Omental fat pad (tissue), 4 donors: ENCODE data around the gene ZNF595. TPM values are rescaled to one million over a fixed set of nuclear protein-coding genes. Genes with fewer than 3 reads are reported as not detected.
A peak's percentile ranks its signal among the peaks of the same experiment; 100 is the strongest.
"Not testable (repeated sequence)": the region's sequence is repeated elsewhere in the genome, so short reads cannot be mapped to it uniquely, and the experiment has no call there.

Experiments used
- ATAC-seq: fragments of 150-250 bp; one replicate; pipeline ENCODE4 v1.9.1; 2016; ENCODE audit warnings: mild to moderate bottlenecking, moderate library complexity; ENCODE audit not compliant: low FRiP score
- DNase-seq: peaks from one replicate; pipeline ENCODE4 v3.0.0-alpha.2; 2019; ENCODE audit warnings: low spot score
- total RNA-seq, 4 donors: library from RNA; depleted of rRNA; stranded (reverse); fragments of >200 nt; gene quantifications; one replicate each; pipeline ENCODE4 v1.1.0, GENCODE V29; 2016

The ZNF595 gene
- total RNA-seq = 10 to 100 TPM; 17.6 to 34.1 (median 25.1) TPM

DNA sequence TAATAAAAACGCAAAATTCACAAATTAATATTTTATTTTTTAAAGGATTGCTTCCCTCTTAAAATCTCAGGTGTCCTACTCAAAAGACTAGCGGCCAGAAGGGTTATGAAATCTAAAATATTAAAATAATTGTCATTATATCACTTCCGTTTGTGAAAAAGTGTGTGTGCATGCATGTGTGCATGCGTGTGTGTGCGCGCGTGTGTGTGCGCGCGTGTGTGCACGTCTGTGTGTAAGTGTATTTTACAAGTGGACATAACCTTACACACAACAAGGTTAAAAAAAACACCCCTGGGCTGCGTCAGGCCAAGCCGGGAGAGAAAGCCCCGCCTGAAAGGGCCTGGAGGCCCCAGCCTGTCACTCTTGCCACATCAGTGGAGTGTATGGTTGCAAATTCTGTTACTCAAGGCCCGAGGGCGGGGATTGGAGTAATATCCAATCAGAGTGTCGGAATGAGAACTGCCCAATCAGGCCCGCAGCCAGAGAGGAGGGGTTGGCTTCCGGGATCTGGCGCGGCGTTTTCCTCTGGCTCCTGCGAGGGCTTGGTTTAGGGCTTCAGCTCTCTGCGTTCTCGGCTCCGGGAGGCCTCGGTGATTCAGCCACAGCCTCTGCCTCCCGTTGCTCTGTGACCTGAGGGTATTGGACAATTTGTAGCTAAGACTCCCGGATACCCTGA is at the start of gene ZNF595:
Gene ZNF595 (plus strand): TSS at position 518 of the 676 bp plus-strand sequence. CDS start 168 bp downstream, outside the sequence.
- DNase-seq = not testable (repeated sequence)
- ATAC-seq = peak; percentile 89

DNA sequence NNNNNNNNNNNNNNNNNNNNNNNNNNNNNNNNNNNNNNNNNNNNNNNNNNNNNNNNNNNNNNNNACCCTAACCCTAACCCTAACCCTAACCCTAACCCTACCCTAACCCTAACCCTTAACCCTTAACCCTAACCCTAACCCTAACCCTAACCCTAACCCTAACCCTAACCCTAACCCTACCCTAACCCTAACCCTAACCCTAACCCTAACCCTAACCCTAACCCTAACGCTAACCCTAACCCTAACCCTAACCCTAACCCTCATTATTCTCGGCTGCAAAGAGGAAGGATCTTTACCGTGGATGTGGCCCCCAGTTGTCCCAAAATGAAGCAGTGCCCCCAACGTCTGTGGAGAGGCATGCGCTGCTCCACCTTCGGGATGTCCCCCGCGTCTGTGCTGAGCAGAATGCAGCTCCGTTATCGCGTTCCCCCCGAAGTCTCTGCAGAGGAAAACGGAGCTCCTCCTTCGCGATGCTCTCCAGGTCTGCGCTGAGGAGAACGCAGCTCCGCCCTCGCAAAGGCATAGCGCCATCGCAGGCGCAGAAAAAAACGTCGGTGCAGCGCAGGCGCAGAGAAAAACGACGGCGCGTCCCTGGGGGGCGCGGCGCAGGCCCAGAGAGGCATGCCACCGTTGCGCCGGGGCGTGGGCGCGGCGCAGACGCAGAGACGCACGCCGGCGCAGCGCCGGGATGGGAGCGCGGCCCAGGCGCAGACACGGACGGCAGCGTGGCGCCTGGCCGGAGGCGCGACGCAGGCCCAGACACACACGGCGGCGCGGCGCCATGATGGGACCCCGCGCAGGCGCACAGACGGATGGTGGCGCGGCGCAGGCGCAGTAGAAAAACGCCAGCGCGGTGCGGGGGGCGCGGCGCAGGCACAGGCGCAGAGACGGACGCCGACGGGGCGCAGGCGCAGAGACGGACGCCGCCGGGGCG is 42.9 kb upstream of the ZNF595 start:
- not testable (repeated sequence) for ATAC-seq, DNase-seq

DNA sequence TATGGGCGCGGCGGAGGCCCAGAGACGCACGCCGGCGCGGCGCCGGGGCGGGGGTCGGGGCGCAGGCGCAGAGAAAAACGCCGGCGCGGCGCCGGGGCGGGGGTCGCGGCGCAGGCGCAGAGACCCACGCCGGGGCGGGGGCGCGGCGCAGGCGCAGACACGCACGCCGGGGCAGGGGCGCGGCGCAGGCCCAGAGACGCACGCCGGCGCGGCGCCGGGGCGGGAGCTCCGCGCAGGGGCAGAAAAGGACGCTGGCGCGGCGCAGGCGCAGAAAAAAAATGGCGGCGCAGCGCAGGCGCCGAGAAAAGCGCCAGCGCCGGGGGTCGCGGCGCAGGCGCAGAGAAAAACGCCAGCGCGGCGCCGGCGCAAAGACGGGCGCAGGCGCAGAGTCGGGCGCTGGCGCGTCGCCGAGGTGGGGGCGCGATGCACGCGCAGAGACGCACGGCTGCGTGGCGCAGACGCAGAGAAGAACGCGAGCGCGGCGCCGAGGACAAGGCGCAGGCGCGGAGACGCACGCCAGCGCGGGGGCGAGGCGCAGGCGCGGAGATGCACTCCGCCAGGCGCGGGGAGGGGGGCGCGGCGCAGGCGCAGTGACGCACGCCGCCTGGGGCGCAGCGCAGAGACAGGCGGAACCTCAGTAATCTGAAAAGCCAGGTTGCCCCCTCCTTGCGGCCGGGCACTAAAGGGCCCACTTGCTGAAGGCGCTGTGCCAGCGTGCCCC is 41.9 kb upstream of the ZNF595 start:
- DNase-seq = not testable (repeated sequence)

DNA sequence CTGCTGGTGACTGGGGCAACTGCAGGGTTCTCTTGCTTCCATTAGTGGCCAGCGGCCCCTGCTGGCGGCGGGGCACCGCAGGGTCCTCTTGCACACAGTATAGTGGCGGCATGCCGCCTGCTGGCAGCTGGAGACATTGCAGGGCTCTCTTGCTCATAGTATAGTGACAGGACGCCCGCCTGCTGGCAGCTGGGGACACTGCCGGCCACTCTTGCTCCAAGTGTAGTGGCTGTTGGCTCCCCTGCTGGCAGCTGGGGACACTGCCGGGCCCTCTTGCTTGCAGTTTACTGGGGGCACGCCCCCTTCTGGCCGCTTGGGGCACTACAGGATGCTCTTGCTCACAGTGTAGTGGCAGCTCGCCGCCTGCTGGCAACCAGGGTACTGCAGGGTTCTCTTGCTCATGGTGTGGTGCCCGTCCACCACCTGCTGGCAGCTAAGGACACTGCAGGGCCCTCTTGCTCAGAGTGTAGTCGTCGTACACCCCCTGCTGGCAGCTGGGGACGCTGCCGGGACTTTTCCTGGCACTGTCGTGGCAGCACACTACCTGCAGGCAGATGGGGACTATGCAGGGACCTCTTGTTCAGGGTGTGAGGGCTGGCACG is 41.2 kb upstream of the ZNF595 start:
- not testable (repeated sequence) for DNase-seq
- peak; percentile 10 for ATAC-seq

More for the DNA sequence above, 41.9 kb upstream of the ZNF595 start:
- not testable (repeated sequence) for ATAC-seq

DNA sequence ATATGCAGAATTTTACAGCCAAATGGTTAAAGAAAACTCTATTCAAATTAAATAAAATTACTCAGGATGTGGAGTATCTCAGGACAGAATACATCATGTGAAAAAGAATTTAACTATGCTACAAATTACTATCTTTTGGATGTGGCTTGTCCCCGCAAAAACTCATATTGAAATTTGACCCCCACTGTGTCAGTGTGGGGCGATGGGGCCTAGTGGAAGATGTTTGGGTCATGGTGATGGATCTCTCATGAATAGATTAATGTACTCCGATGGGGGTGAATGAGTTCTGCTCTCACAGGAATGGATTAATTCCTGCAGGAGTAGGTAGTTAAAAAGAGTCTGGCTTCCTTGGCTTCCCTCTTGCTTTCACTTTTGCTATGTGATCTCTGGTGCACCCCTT is 35.0 kb upstream of the ZNF595 start:
- DNase-seq, ATAC-seq: not testable (repeated sequence)

DNA sequence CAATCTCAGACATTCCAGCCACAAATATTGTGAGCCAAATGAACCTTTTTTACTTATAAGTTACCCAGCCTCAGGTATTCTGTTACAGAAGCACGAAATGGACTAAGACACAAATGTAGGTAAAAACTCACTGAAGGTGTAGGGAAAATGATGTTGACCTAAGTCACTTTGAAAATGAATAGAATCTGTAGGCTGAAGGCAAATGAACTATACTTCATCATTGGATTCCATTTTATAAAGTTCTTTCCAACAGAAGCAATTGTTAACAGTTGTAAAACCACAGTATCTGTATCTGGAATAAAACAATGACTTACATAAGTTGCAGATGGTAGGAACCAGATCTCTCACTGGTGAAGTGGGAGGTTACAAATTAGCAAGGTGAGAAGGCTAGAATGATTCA is 34.5 kb upstream of the ZNF595 start:
- ATAC-seq, DNase-seq: not testable (repeated sequence)

DNA sequence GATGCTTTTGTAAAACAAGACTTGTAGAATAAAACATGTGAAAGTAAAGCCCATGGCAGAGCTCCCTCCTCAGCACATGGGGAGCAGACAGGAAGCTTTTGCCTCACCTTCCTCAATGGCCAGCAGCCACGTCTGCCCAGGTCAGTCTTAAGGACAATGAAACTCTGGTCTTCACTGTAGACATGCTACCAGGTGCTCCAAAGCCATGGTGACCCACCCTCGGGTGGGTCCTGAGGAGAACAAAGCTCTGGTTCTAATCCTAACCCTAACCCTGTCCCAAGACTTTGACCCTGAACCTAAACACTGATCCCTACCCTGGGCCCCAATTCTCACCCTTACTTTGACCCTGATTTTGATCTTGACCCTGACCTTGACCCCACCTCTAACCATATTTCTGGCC is 30.2 kb upstream of the ZNF595 start:
- ATAC-seq, DNase-seq: not testable (repeated sequence)

DNA sequence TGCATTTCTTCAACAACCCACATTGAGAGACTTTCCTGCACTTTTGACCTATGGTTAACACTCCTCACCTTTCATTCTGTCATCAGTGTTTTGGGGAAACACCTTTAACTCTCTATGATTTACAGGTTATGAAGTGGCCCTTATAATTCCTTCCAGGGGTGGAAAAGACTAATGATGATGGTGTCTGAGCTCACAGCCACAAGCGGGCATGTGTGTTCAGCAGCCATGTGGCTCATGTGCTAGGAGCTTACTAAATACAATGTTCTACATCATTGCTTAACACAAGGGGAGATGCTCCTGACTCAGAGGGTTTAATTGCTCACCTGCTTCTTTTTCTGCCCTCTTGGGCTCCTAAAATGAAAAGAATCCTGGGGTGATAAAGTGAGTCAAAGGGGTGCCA is 28.8 kb upstream of the ZNF595 start:
- DNase-seq, ATAC-seq: not testable (repeated sequence)

DNA sequence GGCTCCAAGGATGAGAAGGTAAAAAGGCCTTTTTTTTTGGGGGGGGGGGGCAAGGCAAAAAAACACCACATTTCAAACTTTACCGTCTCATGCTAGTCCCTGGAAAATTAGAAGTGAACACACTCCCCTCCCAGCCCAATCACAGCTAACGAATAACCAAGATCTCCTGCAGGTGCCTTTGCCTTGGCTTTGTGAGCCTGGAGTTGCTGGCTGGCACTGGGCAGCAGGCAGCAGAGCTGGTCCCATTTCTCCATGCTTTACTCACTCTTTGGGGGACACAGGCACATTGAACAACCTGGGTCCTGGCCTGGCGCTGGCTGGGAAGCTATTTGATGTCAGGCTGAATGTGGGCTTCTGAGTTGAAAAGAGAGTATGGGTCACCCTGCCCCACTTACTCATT is 25.6 kb upstream of the ZNF595 start:
- not testable (repeated sequence) for DNase-seq, ATAC-seq

DNA sequence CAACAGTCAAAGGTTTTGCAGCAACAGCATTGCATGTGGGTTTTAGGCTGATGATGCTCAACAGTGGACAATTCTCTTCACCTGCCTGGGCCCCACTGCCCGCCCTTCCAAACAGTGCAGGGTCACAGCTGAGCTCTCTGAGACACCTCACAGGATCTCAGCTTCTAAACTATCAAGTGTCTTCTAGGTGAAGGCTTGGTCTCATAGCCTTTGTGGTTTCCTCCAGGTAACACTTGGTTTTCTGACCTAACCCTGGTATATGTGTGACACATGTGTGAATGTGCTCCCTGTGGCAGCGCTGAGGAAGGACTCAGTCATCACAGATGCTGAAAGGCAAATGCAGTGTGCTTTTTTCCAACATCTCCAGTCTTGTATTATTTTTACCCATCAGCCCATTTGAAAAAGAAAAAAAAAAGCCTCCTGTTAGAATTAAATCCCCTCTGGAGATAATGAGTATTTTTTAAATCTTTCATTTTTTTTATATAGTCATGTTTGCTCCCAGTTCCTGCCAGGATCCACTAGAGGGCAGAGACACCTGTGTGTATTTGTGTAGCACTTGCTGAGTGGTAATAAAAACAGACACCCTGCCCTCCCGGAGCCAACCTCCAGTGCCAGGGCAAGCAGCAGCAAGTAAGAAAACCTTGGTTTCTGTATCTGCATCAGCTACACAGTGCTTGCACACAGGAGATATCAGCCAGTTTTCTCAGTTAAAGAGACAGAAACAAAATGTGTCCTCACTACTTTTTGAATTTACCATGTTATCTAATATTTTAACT is 24.2 kb upstream of the ZNF595 start:
- not testable (repeated sequence) for DNase-seq

DNA sequence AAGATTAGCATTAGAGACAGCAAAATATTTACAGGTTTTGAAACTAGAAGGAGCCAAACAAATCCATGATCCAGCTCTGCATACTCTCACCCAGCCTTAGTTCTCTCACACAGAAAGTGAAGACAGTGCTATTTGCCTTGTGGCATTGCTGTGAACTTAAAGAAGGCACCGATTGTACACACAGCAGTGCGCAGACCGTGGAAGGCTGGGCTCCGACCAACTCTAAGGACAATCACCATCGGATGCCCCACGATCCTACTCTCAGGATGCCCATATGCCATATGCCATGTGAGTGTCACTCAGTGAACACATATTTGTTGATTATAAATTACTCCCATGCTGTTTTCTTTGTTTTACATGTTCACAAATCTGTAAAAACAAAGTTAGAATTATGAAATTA is 19.8 kb upstream of the ZNF595 start:
- ATAC-seq, DNase-seq: not testable (repeated sequence)

More for the DNA sequence above, 24.2 kb upstream of the ZNF595 start:
- ATAC-seq = not testable (repeated sequence)

DNA sequence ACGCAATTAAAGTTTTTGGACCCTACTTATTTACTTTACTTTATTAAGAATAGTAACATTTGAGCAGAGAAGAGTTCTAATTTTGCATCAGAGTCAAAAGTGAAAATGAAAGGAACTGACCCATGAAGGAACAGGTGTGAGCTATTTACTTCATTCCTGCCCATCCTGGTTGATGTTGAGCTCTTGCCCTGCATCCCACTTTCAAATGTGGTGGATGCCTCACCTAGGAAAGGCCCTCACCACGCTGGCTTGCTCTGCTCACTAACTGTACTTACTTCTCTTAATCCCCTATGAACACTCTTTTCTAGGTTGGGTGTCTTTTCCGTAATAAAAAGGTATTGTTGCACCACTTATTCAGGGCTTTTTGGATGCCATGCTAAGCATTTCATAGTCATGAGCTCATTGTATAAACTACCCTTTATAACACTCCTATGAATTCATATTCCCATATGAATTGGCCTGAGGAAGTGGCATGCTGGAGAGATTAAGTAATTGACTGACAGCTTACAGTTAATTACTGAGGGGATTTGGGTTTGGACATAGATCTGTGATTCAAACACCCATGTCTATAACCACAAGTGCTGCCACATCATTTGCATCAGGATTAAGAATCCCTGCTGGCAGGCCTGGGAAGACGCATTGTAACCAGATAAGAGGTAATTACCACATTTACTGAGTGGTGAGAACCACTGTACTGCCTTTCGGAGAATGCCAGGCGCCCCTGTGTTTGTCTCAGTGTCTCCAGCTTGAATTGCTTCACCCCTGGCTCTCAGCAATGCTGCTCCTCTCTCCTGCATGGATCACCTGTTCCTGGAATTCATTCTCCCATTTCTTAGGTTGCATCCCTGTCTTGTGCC is 16.3 kb upstream of the ZNF595 start:
- not testable (repeated sequence) for DNase-seq, ATAC-seq

DNA sequence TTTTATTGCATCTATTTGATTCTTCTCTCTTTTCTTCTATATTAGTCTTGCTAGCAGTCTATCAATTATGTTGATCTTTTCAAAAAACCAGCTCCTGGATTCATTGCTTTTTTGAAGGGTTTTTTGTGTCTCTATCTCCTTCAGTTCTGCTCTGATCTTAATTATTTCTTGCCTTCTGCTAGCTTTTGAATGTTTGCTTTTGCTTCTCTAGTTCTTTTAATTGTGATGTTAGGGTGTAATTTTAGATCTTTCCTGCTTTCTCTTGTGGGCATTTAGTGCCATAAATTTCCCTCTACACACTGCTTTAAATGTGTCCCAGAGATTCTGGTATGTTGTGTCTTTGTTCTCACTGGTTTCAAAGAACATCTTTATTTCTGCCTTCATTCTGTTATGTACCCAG is 14.9 kb upstream of the ZNF595 start:
- ATAC-seq, DNase-seq: not testable (repeated sequence)

DNA sequence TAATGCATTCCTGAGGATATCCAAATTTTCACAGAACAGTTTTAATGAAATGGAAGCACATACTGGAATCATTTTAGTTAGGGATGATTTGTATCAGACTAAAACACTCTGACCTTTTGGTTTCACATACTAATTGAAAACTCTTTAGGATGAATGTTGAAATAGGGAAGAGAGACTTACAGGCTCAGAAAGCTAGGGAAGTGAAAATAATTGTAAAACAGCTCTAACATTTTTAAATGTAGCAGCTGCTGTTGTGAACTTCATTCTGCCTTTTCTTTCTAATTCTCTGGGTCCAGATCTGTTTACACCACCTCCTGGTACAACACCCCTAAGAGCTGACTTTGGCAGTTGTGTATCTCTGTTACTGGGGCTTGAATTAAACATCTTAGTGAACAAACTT is 9.7 kb upstream of the ZNF595 start:
- ATAC-seq, DNase-seq: not testable (repeated sequence)

DNA sequence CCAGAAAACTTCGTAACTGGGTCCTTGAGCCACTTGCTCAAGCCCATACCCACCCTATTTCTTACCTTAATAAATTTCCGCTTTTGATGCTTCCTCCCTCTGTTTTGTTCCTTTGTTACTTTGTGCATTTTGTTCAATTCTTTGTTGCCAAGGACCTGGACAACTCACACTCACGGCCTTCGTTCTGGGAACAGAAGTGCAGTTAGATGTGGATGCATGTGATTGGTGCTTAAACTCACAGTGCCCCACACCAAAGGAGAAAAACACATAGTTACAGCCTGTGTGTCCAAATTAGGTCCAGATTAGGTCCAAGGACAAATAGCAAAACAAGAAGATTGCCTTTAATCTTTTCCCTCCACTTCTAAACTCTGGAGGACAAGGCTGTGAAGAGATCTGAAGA is 1.9 kb upstream of the ZNF595 start:
- not testable (repeated sequence) for ATAC-seq, DNase-seq

DNA sequence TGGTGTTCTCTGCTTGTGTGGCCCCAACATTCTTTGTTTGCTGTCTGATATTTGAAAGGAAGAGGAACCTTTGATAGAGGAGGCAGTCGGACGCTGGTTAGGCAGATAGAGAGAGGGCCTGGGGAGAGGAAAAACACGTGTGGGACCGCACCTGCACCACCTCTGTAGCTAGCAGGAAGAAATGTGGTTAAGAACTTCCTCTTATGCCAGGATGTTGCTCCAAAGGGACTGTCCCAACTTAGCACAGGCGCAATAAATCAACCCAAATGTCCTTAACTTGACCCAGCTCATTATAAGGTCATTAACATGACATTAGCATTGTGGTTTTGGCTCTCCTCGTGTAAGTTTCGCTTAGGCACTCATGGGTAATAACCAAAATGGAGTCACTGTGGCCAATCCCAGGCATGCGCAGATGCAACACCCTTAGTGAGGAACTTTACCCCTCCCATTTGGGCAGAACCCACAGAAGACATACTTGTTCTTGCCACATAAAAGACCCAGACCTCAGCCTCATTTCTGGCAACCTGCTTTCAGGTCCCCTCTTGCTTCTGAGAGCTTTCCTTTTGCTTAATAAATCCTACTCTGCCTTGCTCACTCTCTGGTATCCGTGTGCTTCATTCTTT is 1.4 kb upstream of the ZNF595 start:
- not testable (repeated sequence) for ATAC-seq, DNase-seq

DNA sequence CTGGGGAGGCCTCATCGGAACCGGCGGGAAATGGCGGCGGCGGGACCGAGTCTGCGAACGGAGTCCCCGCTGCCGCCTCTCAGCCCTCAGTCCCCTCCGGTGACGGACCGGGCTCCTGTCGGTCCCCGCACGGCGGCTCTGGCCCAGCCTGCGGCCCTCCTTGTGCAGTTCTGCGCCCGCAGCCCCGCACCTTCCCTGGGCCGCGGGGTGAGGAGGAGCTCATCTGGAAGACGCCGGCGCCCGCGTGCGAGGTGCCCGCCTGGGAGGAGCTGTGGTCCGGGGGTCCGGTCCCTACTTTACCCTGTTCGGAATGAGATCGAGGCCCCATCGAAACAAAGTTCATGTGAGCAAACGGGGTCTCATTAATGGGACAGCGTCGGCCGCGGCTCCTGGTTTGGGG is 400 bp downstream of the ZNF595 start:
- ATAC-seq, DNase-seq: not testable (repeated sequence)
